Stimulated activated CD4-positive, alpha-beta T cell treated with anti-CD3 and anti-CD28 coated beads, Interleukin-2, amount 100 ng/mL, for 24 hours (primary cell): Measurements from ENCODE around the gene DLEU7.

ENCODE experiments used
- DNase-seq, 2 donors: peaks; one replicate each; pipeline ENCODE4 v3.0.0-alpha.2; 2020

DLEU7 gene

DNA sequence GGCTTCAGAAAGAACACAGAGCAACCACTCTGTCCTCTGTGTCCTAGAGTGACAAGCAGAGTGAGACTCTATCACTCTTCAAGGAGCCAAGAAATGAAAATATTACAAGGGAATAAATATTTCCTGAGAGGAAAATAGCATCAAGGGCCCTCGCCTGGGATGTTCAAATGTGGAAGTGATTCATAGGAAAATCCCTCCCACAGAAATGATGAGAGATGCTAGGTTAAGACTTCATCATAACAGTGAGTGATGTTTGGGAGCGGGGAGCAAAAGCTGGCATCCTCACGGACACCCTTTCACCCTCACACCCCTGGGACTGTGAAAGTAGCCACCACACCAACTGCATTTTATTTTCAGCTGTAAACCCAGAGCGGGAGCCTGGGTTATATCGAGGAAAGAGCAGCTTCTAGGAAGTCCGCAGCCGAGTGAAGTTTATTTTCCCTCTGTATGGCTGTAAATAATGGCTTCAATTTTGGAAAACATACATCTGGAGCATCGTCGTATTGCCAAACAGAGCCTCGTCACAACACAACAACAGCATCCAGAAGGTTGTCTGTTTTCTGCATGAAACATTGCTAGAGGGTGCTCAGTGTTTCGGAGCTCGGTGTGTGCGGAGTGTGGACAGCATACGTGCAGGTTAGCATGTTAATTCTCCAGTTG, 54.8 kb downstream of the DLEU7 start:
- no peak for DNase-seq

DNA sequence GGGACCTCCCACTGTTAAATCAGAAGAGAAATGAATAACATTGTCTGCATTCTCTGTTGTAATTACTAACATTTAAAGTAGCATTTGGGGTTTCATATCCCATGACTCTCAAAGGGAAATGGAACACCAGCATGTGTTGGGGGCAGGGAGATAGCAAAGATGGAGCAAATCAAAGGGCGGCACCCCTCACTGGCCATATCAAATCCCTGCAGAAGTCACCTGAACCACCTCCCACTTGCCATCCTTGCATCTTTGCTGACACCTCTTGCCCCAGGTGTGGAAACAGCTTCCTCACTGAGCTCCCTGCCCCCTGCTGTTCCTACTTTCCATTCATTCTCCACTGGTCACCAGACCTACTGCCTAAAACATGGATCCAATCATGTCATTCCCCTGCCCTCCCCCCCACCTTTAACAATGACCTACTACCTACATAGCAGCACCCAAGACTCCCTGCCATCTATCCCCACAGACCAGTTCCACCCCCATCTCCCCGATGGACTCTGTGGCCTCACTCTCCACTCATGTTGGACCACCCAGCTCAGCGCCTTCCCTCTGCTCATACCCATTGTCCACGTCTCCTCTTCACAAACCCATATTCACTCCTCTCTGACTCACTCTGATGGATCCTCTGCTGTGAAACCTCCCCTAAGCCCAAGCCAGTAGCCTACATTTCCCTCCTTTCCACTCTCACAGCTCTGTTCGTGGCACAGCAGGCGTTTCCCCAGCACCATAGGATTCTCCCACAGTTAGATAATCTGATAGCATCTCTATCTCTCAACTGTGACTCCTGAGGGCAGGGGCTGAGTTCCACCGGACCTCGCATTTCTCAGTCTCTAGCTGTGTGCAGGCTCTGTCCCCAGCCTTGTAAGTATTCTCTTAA, 55.9 kb downstream of the DLEU7 start:
- no peak for DNase-seq

DNA sequence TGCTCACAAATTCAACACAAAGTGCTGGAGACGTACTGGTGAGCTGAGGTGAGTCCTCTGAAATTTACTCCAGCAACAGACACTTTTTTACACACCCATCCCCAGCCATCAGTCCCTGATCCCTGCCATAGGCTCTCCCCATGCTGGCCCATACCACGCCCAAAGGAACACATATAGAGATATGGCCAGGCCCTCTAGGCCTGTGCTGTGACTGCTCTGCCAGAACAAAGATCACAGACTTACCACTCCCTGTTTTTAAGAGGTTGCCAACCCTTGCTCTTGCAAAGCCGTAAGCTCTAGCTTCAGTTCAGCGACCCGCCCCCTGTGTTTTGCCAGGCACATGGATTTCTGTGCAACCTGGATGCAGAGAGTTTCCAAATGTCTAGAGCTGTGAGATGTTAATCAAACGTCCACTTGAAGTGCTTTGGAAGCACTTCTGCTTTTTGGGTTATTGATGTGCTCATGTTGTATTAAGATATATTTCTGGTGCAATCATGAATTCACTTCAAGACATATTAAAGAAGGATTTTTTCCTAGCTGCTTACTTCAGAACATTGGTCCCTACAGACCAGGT, 59.7 kb downstream of the DLEU7 start:
- DNase-seq = no peak

DNA sequence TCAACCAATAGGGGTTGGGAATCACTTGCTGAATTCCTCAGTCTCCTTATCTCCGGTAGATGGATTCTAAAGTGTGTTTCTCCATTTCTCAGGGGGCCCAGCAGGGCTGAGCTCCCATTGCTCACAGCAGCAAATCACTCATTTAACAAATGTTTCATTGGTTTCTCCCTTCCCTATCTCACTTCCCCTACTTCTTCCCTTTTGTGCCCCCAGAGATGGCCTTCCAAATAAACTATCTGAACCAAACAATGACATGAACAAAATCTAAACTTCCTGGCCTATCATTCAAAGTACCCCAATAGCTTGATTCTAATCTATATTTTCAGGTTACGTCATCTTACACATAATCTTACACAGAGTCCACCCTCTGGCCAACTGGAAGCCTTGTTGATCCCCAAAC, 60.4 kb downstream of the DLEU7 start:
- DNase-seq = no peak

- no peak for DNase-seq
Measured at GRCh38 chr13:50780201-50781015, 63.1 kb downstream of the DLEU7 start.

DNA sequence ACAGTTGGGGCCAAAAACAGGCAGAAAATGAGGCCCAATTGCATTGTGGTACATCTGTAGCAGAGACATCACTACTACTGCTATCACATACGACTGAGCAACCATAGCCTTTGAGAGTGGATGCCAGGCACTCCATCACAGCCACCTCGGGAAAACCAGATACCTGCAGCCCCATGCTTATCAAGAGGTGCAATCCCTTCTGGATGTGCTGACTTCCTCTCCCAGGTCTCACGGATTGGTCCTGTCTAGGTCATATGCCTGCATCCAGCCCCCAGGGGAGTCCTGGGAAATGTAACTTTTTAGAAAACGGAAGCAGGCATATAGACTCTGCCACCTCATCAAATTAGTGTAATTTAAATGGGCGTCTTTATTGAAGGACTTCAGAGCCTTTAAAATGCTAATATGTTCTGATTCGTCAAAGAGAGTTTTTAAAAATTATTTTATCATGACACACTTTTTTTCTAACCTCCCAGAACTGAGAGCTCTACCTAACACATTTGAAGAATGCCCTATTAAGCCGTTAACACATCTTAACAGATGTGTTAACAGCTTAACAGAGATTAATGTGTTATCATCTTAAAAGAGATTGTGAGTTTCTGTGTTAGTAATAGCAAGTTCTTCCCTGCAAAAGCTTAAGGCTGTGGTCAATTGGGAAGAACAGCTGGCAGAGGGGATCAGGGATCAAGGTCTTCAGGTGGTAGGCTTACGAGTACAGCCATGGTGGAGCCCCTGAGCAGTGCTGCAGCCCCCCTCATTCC, 63.9 kb downstream of the DLEU7 start:
- no peak for DNase-seq
